ENCODE results near the gene MS4A7.

MS4A7 gene

GRCh38 chr11:60370252-60370810 lies 8.0 kb upstream of the MS4A7 start:
- in situ Hi-C loops (cut with MboI; ENCODE audit: low sequenced_read_pairs) = loop anchor here (25.0 kb wide), 1 partner anchor 242 kb away; no protein-coding TSS in a partner anchor

GRCh38 chr11:60370811-60371298 lies 7.5 kb upstream of the MS4A7 start:
- in situ Hi-C loops (cut with MboI; ENCODE audit: low sequenced_read_pairs) = loop anchor here (25.0 kb wide), 1 partner anchor 241 kb away; no protein-coding TSS in a partner anchor

GRCh38 chr11:60371386-60371785 lies 6.9 kb upstream of the MS4A7 start:
- in situ Hi-C loops (cut with MboI; ENCODE audit: low sequenced_read_pairs) = loop anchor here (25.0 kb wide), 1 partner anchor 241 kb away; no protein-coding TSS in a partner anchor

GRCh38 chr11:60371854-60372253 lies 6.5 kb upstream of the MS4A7 start:
- in situ Hi-C loops (cut with MboI; ENCODE audit: low sequenced_read_pairs) = loop anchor here (25.0 kb wide), 1 partner anchor 240 kb away; no protein-coding TSS in a partner anchor

GRCh38 chr11:60372767-60373166 lies 5.6 kb upstream of the MS4A7 start:
- in situ Hi-C loops (cut with MboI; ENCODE audit: low sequenced_read_pairs) = loop anchor here (25.0 kb wide), 1 partner anchor 240 kb away; no protein-coding TSS in a partner anchor

GRCh38 chr11:60375316-60375715 lies 3.0 kb upstream of the MS4A7 start:
- in situ Hi-C loops (cut with MboI; ENCODE audit: low sequenced_read_pairs) = no loop called here

GRCh38 chr11:60376601-60377000 lies 1.7 kb upstream of the MS4A7 start:
- in situ Hi-C loops (cut with MboI; ENCODE audit: low sequenced_read_pairs) = no loop called here

- in situ Hi-C loops (cut with MboI; ENCODE audit: low sequenced_read_pairs) = no loop called here
Measured at GRCh38 chr11:60377401-60378136, 763 bp upstream of the MS4A7 start.

- in situ Hi-C loops (cut with MboI; ENCODE audit: low sequenced_read_pairs) = no loop called here
Measured at GRCh38 chr11:60389279-60389910, 11.1 kb downstream of the MS4A7 start.

- in situ Hi-C loops (cut with MboI; ENCODE audit: low sequenced_read_pairs) = no loop called here
Measured at GRCh38 chr11:60390419-60390818, 12.1 kb downstream of the MS4A7 start.

GRCh38 chr11:60392361-60392760 lies 14.0 kb downstream of the MS4A7 start:
- in situ Hi-C loops (cut with MboI; ENCODE audit: low sequenced_read_pairs) = no loop called here

GRCh38 chr11:60393016-60393415 lies 14.7 kb downstream of the MS4A7 start:
- in situ Hi-C loops (cut with MboI; ENCODE audit: low sequenced_read_pairs) = no loop called here

- in situ Hi-C loops (cut with MboI; ENCODE audit: low sequenced_read_pairs) = no loop called here
Measured at GRCh38 chr11:60394666-60395380, 16.5 kb downstream of the MS4A7 start.

GRCh38 chr11:60396382-60396781 lies 18.1 kb downstream of the MS4A7 start, which contains the start of gene MS4A14:
MS4A14 (plus strand) TSS chr11:60396459; CDS start chr11:60396579, 120 bp downstream.
- in situ Hi-C loops (cut with MboI; ENCODE audit: low sequenced_read_pairs) = no loop called here

- in situ Hi-C loops (cut with MboI; ENCODE audit: low sequenced_read_pairs) = no loop called here
Measured at GRCh38 chr11:60396799-60397198, 18.5 kb downstream of the MS4A7 start.

- in situ Hi-C loops (cut with MboI; ENCODE audit: low sequenced_read_pairs) = no loop called here
Measured at GRCh38 chr11:60420015-60420414, 41.7 kb downstream of the MS4A7 start.

- in situ Hi-C loops (cut with MboI; ENCODE audit: low sequenced_read_pairs) = no loop called here
Measured at GRCh38 chr11:60422609-60423008, 44.3 kb downstream of the MS4A7 start.

- in situ Hi-C loops (cut with MboI; ENCODE audit: low sequenced_read_pairs) = no loop called here
Measured at GRCh38 chr11:60428517-60428916, 50.2 kb downstream of the MS4A7 start.

GRCh38 chr11:60429272-60429671 lies 50.9 kb downstream of the MS4A7 start, which contains the start of gene MS4A5:
MS4A5 (plus strand) TSS chr11:60429572; CDS start chr11:60429675, 103 bp downstream.
- in situ Hi-C loops (cut with MboI; ENCODE audit: low sequenced_read_pairs) = no loop called here

GRCh38 chr11:60431251-60431650 lies 52.9 kb downstream of the MS4A7 start:
- in situ Hi-C loops (cut with MboI; ENCODE audit: low sequenced_read_pairs) = no loop called here

- in situ Hi-C loops (cut with MboI; ENCODE audit: low sequenced_read_pairs) = no loop called here
Measured at GRCh38 chr11:60433401-60433800, 55.1 kb downstream of the MS4A7 start.
